ENCODE measurements around the gene PTCD1.
"Not testable (repeated sequence)": the region's sequence is repeated elsewhere in the genome, so short reads cannot be mapped to it uniquely, and the experiment has no call there.

Gene PTCD1

GRCh38 chr7:99449326-99449725, 10.7 kb upstream of the PTCD1 start:
- DNase-seq = no peak

GRCh38 chr7:99448855-99449254, 10.3 kb upstream of the PTCD1 start:
- DNase-seq = no peak

- DNase-seq = no peak
Observed at GRCh38 chr7:99447943-99448342, 9.3 kb upstream of the PTCD1 start.

GRCh38 chr7:99446096-99446495, 7.5 kb upstream of the PTCD1 start:
- no peak for DNase-seq

DNA sequence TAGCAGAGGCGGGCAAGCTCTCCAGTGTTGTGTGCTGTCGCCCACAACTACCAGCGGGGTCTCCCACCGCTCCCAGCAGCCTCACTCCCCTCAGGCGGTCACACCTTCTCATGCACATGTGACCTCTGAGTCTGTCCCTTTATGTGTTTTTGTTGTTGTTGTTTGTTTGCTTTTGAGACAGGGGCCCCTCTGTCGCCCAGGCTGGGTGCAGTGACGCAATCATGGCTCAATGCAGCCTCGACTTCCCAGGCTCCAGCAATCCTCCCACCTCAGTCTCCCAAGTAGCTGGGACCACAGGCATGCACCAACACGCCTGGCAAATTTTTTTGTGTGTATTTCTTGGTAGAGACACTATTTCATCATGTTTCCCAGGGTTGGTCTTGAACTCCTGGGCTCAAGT, 1.6 kb upstream of the PTCD1 start:
- DNase-seq = no peak

DNA sequence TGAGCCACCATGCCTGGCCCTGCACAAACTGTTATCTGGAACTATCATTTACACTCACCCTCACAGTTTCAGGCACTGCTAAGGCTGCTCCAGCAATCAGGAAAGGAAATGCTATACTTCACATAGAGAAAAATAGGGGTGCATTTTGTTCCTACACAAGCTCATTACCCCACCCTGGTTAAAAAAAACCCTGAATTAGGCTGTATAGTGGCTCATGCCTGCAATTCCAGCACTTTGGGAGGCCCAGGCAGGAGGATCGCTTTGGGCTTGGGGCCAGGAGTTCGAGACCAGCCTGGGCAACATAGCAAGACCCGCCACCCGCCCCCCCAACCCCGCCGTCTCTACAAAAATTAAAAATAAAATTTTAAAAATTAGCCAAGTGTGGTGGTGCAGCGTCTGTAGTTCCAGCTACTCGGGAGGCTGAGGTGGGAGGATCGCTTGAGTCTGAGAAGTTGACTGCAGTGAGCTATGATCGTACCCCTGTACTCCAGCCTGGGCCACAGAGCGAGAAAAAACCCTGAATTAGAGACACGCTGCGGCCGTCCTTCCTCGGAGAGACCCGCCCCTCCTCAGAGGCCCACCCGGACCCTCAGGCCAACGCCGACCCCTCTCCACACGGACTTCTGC, 539 bp downstream of the PTCD1 start:
- no peak for DNase-seq

DNA sequence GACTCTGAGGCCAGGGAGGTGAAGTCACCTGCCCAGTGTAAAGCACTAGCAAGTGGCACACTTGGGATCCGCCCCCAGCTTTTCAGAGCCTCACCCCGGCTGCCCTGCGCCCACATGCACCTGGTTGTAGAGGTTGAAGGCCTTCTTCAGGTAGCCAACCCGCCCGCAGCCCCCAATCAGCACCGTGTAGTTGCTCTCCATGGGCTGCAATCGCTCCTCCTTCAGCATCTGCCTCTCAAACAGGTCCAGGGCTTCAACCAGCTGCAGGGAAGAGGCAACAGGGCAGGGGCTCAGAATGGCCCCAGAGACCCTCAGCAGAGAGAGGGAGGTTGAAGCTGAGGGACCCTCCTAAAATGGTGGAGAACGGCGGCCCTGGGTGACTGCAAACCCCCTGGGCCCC, 5.4 kb downstream of the PTCD1 start:
- DNase-seq = no peak

DNA sequence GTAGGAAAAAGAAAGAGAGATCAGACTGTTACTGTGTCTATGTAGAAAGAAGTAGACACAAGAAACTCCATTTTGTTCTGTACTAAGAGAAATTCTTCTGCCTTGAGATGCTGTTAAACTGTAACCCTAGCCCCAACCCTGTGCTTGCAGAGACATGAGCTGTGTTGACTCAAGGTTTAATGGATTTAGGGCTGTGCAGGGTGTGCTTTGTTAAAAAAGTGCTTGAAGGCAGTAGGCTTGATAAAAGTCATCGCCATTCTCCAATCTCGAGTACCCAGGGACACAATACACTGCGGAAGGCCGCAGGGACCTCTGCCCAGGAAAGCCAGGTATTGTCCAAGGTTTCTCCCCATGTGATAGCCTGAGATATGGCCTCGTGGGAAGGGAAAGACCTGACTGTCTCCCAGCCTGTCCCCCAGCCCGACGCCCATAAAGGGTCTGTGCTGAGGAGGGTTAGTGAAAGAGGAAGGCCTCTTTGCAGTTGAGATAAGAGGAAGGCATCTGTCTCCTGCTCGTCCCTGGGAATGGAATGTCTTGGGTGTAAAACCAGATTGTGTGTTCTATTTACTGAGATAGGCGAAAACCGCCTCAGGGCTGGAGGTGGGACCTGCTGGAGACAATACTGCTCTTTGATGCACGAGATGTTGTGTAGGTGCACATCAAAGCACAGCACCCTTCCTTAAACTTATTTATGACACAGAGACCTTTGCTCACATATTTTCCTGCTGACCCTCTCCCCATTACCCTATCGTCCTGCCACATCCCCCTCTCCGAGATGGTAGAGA, 6.7 kb downstream of the PTCD1 start:
- not testable (repeated sequence) for DNase-seq

- no peak for DNase-seq
Observed at GRCh38 chr7:99429756-99430155, 8.8 kb downstream of the PTCD1 start.

DNA sequence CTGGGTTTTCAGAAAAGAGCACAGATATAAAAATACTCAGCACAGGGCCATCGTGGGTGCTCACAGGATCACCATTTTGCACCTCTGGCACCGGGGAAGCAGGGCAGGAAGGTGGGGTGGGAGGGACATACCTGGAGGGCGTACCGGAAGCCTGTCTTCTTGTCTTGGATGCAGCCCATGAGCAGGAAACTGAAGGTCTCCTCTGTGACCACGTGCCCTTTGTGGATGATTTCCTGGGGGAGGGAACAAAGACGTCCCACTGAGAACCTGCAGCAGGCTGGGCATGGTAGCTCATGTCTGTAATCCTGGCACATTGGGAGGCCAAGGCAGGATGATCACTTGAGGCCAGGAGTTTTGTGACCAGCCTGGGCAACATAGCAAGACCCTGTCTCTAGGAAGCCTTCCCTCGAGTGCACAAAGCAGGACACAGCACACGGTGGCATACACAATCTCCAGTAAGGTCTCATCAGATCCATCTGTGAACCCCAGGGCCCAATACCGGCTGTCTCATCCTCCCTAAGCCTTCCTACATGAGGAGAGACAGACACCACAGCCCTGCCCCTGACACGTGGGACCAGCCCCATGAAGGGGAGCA, 9.5 kb downstream of the PTCD1 start:
- no peak for DNase-seq

DNA sequence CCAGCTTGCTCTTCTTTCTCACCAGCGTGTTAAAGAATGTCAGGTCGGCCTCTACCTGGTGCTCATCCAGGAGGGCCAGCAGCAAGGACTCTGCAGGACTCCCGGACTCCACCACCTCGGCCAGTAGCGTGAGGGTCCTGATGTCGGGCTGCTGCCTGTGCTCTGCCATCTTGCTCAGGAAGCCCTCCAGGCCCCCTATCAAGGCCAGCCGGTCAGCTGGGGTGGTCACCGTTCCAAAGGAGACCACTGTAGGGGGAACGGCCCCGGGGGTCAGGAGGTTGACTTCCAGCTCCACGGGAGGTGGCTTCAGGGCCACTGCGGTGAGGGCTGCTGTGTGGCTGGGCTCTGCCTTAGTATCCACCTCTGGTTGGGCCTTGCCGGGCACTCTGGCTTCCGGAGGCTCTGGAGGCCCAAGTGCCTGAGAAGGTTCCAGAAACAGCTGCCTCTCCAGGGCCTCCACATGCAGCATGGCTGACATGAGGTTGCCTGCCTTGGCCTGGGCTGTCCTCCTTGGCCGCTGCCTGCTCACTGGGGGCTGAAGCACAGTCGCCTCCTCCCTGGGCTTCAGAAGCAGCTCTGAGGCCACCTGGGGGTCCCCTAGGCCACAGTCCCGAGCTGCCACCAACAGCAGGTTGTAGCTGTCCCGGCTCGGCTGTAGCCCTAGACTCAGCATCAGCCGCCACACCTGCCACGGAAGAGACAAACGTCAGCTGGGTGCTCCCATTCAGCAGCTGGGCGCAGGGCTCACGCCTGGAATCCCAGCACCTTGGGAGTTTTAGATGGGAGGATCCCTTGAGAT, 13.5 kb downstream of the PTCD1 start:
- no peak for DNase-seq

GRCh38 chr7:99422625-99423024, 16.0 kb downstream of the PTCD1 start:
- DNase-seq = no peak

- DNase-seq = no peak
Observed at GRCh38 chr7:99422186-99422585, 16.4 kb downstream of the PTCD1 start.

DNA sequence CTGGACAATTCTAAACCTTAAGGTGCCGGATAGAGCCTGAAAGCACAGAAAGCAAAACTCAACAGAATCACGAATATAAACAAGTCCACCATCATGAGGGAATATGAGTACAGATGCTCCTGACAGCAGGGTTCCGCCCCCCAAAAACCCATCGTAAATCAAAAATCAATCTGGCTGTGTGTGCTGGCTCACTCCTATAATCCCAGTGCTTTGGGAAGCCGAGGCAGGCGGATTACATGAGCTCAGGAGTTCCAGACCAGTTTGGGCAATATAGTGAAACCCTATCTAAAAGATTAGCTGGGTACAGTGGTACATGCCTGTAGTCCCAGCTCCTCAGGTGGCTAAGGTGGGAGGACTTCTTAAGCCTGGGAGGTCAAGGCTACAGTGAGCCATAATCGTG, 17.6 kb downstream of the PTCD1 start:
- no peak for DNase-seq

GRCh38 chr7:99420213-99420612, 18.4 kb downstream of the PTCD1 start:
- DNase-seq = no peak

- no peak for DNase-seq
Observed at GRCh38 chr7:99419323-99420021, 19.1 kb downstream of the PTCD1 start.

DNA sequence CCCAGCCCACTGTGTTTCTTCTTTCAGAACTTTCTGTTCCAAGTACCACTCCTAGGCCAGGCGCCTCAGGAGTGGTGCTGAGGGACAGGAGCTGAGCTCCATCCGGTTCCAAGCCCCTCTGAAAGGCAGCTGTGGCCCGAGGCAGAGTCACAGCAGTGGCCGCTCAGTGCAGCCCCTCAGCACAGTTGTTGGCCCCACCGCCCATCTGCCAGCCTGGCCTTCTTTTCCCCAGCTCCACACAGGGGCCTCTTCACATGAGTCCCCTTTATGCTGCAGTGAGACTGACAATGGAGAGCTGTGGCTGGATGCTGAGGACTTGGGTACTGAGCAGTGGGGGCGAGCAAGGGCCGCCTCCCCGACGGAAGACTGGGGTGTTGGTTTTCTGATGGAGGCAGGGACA, 20.3 kb downstream of the PTCD1 start:
- DNase-seq = no peak

GRCh38 chr7:99415513-99416127, 23.0 kb downstream of the PTCD1 start:
- peak in 1 of 4 experiments; percentile 5 for DNase-seq

DNA sequence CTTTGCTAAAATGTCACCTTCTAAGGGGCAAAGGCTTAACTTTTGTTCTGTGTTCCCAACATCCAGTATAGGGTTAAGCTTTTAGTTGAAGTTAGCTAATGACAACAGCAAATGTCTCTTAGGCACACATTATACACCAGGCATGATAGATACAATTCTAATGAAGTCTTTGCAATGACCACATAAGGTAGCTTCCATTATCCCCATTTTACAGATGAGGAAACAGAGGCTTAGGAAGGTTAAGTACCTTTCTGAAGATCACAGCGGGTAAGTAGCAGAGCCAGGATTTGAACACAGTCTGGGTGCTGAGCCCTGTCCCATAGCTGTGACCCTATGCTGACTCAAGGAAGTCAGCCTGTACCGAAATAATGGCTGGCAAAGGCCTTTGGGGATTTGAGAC, 28.0 kb downstream of the PTCD1 start:
- no peak for DNase-seq

- DNase-seq = no peak
Observed at GRCh38 chr7:99409806-99410205, 28.8 kb downstream of the PTCD1 start.

DNA sequence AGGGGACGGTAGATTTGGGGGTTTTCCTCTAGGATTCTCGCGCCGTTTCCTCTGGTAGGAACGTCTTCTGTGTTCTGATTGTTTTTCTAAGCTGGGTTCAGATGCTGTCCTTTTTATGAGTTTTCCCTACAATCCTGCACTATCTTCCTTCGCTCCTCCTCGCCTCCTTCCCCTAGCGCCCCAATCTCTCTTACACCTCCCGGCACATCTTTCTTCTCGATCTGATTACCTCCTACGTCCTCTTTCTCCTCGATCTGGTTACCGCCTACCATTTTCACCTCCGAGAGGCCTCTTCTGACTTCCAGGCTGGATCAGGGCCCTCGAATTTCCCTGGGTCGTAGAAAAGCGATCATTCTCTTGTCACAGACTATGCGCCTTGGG, 29.4 kb downstream of the PTCD1 start:
- no peak for DNase-seq

All from activated naive CD4-positive, alpha-beta T cell (primary cell).